Stimulated activated CD4-positive, alpha-beta T cell treated with anti-CD3 and anti-CD28 coated beads, Interleukin-15, amount 100 ng/mL, for 48 hours (primary cell): ENCODE measurements around the gene PNLIPRP2.

ENCODE experiments used
- DNase-seq, 2 donors: peaks; one replicate each; pipeline ENCODE4 v3.0.0-alpha.2; 2020; ENCODE audit warnings: low read depth in 2 of 2

PNLIPRP2 gene

DNA sequence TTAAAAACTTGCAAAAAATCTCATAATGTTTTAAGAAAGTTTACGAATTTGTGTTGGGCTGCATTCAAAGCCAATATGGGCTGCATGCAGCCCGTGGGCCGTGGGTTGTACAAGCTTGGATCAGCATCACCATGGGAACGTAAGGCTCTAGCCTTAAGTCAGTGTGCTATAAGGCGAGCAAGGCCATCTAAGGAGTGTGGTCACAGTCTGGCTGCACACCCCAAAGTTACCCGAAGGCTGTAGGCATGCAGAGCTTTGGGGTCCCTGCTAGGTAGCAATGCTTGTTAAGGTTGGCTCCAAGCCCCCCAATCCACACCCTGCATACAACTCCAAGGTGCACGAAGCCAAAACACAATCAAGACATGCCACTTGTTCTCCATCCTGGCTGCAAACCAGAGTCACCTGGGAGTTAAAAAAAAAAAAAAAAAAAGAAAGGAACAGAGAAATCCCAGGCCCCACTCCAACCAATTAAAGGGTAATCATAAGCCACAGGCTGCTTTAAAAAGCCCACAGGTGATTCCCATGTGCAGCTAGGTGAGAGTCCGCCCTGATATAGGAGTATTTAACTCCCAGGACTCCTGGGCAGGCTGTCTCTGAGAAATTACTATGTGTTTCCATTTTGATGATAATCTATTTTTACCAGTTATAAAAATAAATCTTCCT lies 8.5 kb upstream of the PNLIPRP2 start:
- no peak for DNase-seq

DNA sequence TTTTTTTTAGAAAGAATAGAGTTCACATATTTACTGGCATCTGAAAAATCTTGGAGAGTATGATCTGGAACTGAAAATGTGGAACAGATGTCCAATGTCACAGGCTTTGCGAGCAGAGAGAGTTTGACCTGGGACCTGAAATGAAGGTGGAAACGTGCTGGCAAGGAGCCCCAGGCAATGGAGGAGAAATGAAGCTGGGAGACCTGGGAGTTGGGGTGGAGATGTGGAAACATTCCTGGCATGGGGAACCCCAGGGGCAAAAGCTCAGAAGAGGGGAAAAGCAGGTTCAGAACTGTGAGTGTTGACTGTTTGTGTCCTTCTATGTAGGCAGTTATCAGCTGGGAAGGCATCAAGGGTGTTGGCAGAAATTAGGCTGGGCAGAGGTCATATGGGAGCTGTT lies 7.3 kb upstream of the PNLIPRP2 start:
- DNase-seq, result no peak

DNA sequence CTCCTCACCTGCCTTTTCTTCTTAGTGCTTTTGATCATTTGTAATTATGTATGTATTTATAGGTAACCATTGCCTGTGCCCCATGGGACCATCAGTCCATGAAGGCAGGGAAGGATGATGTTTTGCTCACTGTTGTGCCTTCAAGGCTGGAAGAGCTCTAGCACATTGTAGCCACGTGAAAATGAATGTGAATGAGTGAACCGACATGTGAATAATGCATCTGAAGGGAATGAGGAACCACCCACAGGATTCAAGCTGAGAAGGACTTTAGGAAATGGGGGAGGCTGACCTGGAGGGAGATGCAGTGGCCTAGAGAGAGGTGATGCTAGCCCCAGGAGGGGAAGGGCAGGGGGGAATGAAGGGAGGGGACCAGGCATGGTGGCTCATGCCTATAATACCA lies 6.0 kb upstream of the PNLIPRP2 start:
- no peak for DNase-seq

DNA sequence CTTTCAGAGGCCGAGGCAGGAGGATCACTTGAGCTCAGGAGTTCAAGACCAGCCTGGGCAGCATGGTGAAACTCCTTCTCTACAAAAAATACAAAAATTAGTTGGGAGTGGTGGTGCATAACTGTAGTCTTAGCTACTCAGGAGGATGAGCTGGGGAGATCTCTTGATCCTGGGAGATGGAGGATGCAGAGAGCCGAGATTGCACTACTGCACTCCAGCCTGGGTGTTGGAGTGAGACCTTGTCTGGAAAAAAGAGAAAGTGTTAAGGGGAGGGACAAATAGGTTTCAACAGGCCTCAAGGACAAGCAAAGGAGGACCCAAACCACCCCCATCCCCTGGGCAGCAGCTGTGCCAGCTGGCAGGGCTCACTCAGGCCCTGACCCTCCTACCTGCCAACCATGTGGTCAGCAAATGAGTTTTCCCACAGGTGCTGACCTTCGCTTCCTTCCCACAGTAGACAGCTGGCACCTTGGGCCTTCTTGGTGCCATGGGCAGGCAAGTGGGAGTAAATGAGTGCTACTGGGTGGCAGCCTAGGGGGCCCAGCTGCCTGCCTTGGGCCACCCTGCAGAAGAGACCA lies 5.5 kb upstream of the PNLIPRP2 start:
- DNase-seq, result no peak

DNA sequence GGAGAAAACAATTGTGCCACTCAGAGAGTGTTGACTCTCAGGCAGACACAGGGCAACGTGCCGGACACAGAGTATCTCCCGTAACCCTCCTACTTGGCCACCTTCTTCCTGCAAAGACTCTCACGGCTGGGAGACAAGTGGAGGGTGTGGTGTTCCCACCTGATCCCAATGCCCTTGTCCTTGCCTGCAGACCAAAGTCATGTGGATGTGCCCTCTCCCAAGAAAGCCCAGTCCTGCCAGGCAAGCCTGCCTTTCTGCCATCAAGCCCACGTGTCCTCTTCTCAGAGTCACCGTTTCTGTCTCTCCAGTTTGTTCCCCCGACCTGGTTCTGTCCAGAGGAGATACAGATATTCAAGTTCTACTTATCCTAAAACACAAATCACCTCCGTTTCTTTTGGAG lies 723 bp downstream of the PNLIPRP2 start:
- DNase-seq, result no peak

DNA sequence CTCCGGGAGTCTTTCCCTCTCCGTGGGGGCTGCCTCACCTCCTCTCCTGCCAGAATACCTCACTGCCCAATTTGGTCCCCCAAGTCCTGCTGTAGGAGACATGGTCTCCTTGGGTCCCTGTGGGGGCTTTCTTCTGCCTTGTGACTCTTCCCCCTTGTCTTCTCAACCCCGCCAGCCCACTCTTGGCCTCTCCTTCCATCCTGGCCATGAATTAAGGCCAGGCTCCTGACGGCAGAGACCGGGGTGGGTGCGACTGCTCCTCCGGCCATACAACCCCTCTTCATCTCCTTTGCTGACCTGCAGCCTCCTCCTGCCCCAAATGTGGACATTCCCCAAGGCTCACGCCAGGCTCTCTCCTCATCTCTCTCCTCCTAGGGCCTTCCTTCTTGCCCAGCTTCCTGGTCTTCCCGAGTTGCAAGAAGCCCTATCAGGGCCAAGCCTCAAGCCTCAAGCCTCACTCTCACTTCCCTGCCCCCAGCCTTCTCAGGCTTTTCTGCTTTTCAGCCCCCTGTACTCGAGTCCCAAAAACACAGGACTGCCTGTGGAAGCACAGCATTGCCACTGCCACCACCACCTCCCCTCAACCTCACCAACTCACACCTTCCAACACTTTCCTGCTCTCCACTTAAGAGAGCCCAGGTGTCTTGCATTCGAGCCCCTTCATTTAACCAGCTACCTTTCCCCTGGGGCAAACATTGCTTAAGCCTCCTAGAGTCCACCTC lies 1.3 kb downstream of the PNLIPRP2 start:
- DNase-seq, result no peak

DNA sequence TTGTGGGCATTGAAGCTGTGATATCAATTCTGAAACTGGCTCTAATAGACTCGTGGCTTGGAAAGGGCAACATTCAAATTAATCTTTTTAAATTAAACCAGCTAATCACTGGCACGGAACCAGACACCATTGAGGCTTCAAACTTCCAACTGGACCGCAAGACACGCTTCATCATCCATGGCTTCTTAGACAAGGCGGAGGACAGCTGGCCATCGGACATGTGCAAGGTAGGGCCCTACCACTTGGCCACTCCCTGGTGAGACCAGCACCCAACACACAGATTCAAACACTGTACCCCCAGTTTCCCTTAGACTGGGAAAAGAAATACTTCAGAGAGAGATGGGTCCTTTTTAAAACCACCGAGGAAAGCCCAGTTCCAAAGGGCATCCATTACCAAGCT lies 5.1 kb downstream of the PNLIPRP2 start:
- no peak for DNase-seq

DNA sequence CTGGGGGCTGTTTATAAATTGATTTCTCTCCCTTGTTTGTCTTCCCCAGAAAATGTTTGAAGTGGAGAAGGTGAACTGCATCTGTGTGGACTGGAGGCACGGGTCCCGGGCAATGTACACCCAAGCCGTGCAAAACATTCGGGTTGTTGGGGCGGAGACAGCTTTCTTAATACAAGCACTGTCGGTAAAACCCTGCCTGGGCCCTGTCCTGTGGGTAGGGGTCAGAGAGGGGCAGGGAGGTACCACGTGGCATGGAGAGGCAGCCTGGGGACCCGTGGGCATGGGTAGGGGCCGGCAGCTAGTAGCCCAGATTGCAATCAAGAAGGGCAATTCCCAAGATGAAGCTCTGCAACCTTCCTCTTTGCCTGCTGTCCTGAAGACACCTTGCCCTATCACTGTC lies 6.1 kb downstream of the PNLIPRP2 start:
- no peak for DNase-seq

DNA sequence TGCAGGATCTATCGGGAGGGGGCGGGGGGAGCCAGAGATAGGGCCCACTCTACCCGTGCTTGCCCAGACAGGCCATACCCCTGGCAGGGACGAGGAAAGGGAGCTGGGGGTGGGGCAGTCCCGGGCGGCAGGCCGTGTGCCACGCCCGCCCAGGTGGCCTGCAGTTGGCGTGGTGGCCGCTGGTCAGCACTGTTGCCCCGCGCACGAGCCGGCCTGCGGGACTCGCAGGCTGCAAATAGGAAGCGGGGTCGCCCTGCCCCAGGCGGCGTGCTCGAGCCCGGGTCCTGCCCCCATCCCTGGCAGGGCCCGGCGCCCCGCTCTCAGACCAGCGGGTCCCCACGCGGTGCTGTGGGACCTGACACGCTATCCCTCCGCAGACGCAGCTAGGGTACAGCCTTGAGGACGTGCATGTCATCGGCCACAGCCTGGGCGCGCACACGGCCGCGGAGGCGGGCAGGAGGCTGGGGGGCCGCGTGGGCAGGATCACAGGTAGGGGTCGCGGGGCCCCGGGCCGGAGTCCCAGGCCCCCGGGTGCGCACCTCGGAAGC lies 6.7 kb downstream of the PNLIPRP2 start:
- no peak for DNase-seq

DNA sequence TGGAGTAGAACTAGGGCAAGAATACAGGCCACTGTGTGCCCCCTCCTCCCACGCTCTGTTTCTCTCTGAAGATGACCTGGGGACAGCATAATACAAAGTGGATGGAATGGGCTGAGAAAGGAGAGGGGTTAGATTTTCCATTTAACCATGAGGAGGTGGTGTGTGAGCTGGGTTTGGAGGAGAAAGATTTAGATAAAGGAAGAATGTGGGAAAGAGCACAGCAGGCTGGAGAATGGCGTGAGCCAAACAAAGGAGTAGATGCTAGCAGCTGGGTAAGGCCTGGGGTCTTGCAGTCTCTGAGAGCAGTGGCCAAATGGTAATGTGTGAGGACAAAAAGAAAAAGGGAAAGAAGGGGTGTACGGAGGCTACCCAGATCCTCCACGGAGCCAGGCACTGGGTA lies 8.6 kb downstream of the PNLIPRP2 start:
- DNase-seq, result no peak

DNA sequence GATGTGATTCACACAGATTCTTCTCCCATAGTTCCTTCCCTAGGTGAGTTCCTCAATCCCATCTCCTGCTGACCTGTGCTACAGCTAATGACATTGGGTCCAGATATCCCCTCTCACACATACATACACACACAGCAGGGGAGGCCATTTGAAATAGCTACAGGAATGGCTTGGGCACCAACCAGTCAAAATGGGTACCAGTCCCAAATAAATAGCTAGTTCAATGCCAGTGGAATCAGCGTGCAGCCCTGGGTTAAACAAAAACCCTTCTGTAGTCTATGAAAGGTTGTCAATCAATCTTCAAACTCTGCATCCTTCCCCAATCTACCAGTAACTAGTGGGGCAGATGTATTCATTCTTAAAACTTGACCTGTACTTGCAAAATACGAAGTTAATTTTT lies 9.3 kb downstream of the PNLIPRP2 start:
- no peak for DNase-seq

DNA sequence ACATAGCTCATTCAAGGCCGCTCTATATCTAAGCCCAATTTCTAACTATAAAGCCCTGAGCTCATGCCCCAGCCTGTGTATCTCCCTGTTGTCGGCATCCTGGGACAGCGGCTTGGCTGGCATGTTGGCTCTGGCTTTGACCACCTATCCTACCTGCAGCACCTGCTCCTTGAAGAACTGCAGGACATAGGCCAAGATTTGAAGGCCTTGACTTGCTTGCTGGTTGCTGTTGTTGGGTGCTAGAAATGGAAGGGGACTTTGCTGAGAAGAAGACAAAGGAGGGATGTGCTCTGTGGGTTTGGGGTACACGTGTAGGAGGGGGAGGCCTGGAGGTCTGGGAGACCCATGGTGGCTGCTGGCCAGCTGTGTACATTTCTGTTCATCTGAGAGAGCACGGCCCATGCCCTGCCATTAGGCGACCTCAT lies 11.1 kb downstream of the PNLIPRP2 start:
- no peak for DNase-seq

DNA sequence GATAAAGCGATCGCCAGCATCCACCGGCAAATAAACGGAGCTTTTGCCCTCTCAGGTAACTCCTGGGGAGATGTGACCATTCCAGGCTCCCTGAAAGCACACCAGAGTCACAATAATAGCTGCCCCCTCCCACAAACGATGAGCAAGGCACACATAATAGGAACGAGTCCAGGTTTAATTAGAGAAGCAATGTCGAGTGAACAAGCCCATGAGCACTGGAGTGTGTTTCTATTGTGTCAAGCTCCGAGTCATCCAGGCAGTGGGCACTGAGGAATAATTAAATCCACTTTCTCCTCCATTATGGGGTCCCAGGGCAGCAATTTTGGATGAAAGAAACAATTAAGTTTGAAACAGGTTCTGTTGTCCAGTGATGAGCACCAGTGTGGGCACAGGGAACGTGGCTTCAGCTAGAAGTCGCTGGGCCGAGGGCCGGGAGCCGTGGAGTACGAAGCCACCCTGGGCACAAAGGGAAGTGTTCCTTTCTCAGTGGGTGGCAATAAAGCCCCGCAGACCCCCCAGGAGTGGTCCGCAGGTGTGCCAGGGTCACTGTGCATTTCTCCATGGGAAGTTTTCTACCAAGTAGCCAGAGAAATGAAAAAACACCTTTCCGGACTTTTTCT lies 12.0 kb downstream of the PNLIPRP2 start:
- no peak for DNase-seq

DNA sequence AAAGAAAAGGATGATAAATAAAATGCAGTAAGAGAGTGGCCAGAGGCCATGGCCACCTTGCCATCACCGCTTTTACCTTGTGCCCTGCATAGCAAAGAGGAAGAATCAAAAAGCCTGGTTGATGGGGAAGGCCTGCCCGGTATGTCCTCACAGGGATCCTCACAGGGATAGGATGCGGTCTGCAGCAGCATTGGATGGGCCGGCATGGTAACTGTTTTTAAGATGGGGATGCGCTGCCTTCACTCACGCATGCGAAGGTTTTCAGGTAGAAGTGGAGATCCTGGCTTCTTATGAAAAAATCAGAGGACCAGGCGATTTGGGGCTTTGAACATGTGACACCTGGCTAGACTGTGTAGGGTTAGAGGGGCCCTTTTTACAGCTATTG lies 12.5 kb downstream of the PNLIPRP2 start:
- DNase-seq, result no peak

DNA sequence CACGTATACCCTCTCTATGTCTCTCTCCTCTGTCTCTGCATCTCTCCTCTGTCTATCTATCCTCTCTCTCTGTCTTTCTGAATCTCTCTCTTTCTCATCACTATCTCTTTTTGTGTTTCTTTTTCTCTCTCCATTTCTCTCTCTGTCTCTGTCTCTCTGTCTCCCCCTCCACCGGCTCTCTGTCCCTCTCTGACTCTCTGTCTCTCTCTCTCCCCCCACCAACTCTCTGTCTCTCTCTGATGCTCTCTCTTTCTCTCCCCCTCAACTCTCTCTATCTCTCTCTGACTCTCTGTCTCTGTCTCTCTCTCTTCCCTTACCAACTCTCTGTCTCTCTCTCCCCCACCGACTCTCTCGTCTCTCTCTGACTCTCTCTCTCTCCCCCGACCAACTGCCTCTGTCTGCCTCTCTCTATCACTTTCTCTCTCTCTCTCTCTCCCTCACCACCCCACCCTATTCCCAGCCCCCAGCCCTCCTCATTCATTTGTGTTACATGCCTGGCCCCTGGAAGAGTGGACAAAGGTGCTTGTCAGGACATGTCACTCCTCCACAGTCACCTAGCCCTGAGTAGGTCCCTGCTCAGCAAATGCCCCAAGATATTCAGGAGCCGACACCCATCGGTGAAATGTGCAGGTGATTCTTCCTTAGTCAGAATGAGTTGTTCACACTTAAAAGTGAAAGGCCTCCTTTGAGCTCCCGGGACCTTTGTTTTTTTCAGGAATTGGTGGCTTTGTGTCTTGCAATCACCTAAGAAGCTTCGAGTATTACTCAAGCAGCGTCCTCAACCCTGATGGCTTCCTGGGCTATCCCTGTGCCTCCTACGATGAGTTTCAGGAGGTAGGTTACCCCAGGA lies 13.6 kb downstream of the PNLIPRP2 start:
- DNase-seq, result no peak

DNA sequence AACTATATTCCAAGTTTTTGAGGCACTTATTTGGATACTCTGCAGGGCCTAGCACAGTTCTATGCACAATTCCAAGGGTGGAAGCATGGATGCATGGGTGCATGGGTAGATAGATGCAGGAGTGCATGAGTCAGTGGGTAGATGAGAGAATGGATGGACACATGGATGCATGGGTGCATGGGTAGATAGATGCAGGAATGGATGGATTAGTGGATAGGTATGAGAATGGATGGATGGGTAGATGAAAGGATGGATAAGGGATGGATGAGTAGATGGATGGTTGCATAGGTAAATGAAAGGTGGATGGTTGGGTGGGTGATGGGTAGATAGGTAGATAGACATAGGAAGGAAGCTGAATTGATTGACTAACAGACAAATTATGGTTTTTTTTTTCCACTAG lies 15.6 kb downstream of the PNLIPRP2 start:
- DNase-seq, result no peak

DNA sequence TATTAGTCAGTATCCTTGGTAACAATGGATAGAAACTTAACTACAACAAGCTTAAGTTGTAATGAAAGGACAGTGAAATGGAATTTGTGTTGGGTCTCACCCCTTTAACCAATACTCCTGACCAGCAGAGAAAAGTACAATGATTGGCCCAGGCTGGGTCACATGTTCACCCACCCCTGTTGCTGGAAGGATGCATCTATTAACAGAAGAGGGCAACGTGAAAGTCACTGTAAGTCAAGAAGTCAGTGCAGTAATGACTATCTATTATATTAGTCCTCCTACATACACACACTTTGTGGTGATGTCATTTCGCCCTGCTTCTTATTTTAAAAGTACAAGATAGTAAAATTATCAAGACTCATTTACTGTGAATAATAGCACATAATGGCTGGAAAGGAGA lies 16.2 kb downstream of the PNLIPRP2 start:
- DNase-seq, result no peak

DNA sequence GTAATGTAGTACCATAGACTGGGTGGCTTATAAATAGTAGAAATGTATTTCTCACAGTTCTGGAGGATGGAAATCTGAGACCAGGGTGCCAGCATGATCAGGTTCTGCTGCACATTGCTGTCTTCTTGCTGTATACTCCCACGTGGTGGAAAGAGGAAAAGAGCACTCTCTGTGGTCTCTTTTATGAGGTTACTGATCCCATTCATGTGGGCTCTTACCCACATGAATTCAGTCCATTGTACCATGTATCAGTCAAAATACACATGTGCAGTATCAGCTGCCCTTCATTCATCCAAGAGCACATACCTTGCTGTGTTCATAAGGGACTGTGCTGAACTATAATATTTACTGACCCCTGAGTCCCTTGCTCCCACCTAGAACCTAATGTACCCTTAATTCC lies 17.1 kb downstream of the PNLIPRP2 start:
- DNase-seq, result no peak

DNA sequence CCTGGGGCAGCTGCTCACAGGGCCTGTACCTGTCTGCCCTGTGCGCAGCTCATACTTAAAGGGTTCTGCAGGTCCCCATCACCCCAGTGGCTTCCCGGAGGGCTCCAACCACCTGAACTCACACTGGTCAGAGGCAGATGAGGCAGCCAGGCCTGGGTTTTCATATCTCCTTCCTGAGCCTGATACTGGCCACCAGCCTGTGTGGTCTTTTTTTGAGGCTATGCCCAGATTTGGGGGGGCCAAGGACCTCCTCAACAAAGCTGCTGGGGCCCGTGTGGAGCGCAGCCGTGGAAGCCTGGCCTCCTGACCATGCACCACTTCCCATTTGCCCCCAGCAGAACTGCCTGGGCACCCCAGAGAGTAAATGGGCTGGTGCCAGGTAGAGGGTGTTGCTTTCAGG lies 25.7 kb downstream of the PNLIPRP2 start:
- no peak for DNase-seq

DNA sequence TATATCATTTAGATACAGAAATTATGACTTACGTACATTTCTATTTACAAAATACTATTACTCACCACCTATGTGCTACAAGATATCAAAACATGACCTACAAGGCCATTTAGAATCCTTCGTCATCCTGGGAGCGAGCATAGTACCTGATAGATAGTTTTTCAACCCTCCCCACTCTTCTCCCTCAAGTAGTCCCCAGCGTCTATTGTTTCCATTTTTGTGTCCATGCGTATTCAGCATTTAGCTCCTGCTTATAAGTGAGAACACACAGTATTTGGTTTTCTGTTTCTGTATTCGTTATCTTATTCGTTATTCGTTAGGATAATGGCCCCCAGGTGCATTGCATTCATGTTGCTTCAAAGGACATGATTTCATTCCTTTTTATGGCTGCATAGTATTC lies 28.1 kb downstream of the PNLIPRP2 start:
- no peak for DNase-seq

DNA sequence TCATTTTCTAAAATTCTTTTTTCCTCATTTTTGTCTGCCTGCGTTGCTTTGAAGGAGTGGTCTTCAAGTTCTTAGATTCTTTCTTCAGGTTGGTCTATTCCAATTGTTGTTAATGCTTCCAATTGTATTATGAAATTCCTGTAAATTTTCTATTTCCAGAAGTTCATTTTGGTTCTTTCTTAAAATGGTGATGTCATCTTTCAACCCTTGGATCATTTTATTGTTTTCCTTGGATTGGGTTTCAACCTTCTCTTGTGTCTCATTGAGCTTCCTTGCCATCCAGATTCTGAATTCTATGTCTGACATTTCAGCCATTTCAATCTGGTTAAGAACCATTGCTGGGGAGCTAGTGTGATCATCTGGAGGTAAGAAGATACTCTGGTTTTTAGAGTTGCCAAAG lies 33.1 kb downstream of the PNLIPRP2 start:
- no peak for DNase-seq

DNA sequence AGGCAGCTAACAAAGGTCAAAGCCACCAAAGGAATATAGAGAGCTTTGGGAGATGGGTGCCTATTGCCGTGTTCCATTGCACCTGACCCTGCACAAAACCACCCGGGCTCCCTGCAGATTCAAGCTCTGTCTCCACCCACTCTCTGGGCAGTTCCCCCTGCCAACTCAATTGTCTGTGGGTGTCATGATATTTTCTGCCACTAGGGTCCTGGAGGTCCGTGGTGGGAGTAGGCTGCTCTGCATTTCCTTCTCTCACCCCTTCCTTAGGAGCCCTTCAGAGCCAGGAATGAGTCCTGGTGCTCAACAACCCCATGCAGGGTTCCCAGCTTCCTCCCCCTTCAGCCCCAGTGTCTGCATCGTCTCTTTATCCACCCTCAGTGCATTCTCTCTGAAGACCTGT lies 34.1 kb downstream of the PNLIPRP2 start:
- DNase-seq, result no peak
